GM12878 (cell line): Measurements from ENCODE around the gene ZNF234. TPM values are rescaled to one million over a fixed set of nuclear protein-coding genes. Genes with fewer than 3 reads are reported as not detected.

ENCODE experiments used
- ATAC-seq: fragments of 200-7000 bp; cut with Tn5 transposase; 3 replicates; pipeline ENCODE4 v1.9.1; 2020; ENCODE audit warnings: mild to moderate bottlenecking, moderate library complexity
- BruUV-seq: library from RNA; stranded (reverse); fragments of 400-500 nt; replicated peaks from 2 replicates; lab custom pipeline; 2021; lab: Mats Ljungman, UMichigan
- CTCF ChIA-PET: fragments of 300-600 bp; sonication (Branson Sonifier 250); formaldehyde crosslinking; extraction: SDS; loops from one replicate; lab custom pipeline; 2021; ENCODE audit warnings: inconsistent platforms; lab: Yijun Ruan, JAX
- POLR2A ChIA-PET: fragments of 350-600 bp; formaldehyde crosslinking; extraction: SDS; loops from one replicate; lab custom pipeline; 2021; ENCODE audit warnings: inconsistent platforms; lab: Charles Lee
- RAD21 ChIA-PET: fragments of 300-600 bp; sonication (Branson Sonifier 250); formaldehyde crosslinking; loops from one replicate; lab custom pipeline; 2023; ENCODE audit warnings: antibody characterized with exemption; ENCODE audit not compliant: unreplicated experiment; lab: Charles Lee
- SMC1A ChIA-PET: fragments of 300-600 bp; sonication (Branson Sonifier 250); formaldehyde crosslinking; loops from one replicate; lab custom pipeline; 2023; ENCODE audit not compliant: unreplicated experiment, uncharacterized antibody; lab: Charles Lee
- DNase-seq: peaks from one replicate; pipeline ENCODE4 v3.0.0-alpha.2; 2011; ENCODE audit warnings: low read depth, low spot score
- FAIRE-seq: peaks from 3 replicates; lab custom pipeline; 2011; peaks lifted over from hg19 to GRCh38; lab: Jason Lieb, UNC
- H2AFZ ChIP-seq: 2 replicates; pipeline ENCODE4 v1.6.0; 2011; ENCODE audit warnings: low read depth, low read length, control low read depth; ENCODE audit not compliant: control insufficient read depth
- H3K27ac ChIP-seq: 2 replicates; pipeline ENCODE4 v1.5.1; 2011; ENCODE audit warnings: control low read depth; ENCODE audit not compliant: control insufficient read depth, insufficient read depth
- H3K27me3 ChIP-seq, 2 experiments: replicated peaks in 1 of 2; 2 replicates each; pipeline versions ENCODE4 v1.6.0 to v1.6.1; 2011; ENCODE audit warnings: low read length in 1 of 2; ENCODE audit not compliant: control insufficient read depth in 2 of 2, insufficient read depth in 2 of 2
- H3K36me3 ChIP-seq, 2 experiments: 2 replicates each; pipeline ENCODE4 v1.5.1; 2011; ENCODE audit warnings: low read length in 1 of 2; ENCODE audit not compliant: control insufficient read depth in 2 of 2, insufficient read depth in 2 of 2
- H3K4me1 ChIP-seq: 2 replicates; pipeline ENCODE4 v1.6.1; 2011; ENCODE audit warnings: mild to moderate bottlenecking, low read length, moderate library complexity, mixed read lengths; ENCODE audit not compliant: control insufficient read depth, insufficient read depth
- H3K4me2 ChIP-seq: 2 replicates; pipeline ENCODE4 v1.6.0; 2011; ENCODE audit warnings: control low read depth; ENCODE audit not compliant: control insufficient read depth, insufficient read depth
- H3K4me3 ChIP-seq: fragments of 200-600 bp; sonication (generic); 2 replicates; pipeline ENCODE4 v1.5.1; 2016
- H3K79me2 ChIP-seq: 2 replicates; pipeline ENCODE4 v1.6.0; 2011; ENCODE audit warnings: low read length; ENCODE audit not compliant: control insufficient read depth, insufficient read depth
- H3K9ac ChIP-seq: 2 replicates; pipeline ENCODE4 v1.8.0; 2011; ENCODE audit warnings: low read length, control low read depth, mixed read lengths; ENCODE audit not compliant: control insufficient read depth, insufficient read depth
- H3K9me3 ChIP-seq: replicated peaks from 3 replicates; pipeline ENCODE4 v1.5.1; 2011; ENCODE audit warnings: mild to moderate bottlenecking, low read length; ENCODE audit not compliant: control insufficient read depth, insufficient read depth
- H4K20me1 ChIP-seq: 2 replicates; pipeline ENCODE4 v1.6.0; 2011; ENCODE audit not compliant: control insufficient read depth, insufficient read depth
- CBX5 ChIP-seq: sonication (generic); IDR thresholded peaks from 2 replicates; pipeline ENCODE4 v1.6.1; 2016; ENCODE audit warnings: low read depth, moderate library complexity, mild to moderate bottlenecking, inconsistent platforms
- CEBPZ ChIP-seq: fragments of 150-350 bp; IDR thresholded peaks from 2 replicates; pipeline ENCODE4 v1.6.1; 2016; ENCODE audit warnings: low read depth, low read length
- EED ChIP-seq: sonication (generic); IDR thresholded peaks from 2 replicates; pipeline ENCODE4 v1.6.1; 2016; ENCODE audit warnings: antibody characterized with exemption, low read depth
- JUNB ChIP-seq: IDR thresholded peaks from 2 replicates; pipeline ENCODE4 v1.6.1; 2016; ENCODE audit warnings: antibody characterized with exemption, mild to moderate bottlenecking
- KLF5 ChIP-seq: fragments of 450-650 bp; IDR thresholded peaks from 2 replicates; pipeline ENCODE4 v1.6.1; 2014; ENCODE audit warnings: mild to moderate bottlenecking; ENCODE audit not compliant: partially characterized antibody
- MTA2 ChIP-seq: fragments of 450-650 bp; IDR thresholded peaks from 2 replicates; pipeline ENCODE4 v1.6.1; 2016; ENCODE audit warnings: low read depth, mild to moderate bottlenecking, moderate library complexity
- PAX5 ChIP-seq: IDR thresholded peaks from 2 replicates; pipeline ENCODE4 v1.6.1; 2011; ENCODE audit warnings: low read depth, low read length, borderline replicate concordance
- ZNF217 ChIP-seq: fragments of 450-650 bp; IDR thresholded peaks from 2 replicates; pipeline ENCODE4 v1.6.1; 2017; ENCODE audit warnings: antibody characterized with exemption, mild to moderate bottlenecking
- ZNF687 ChIP-seq: fragments of 450-650 bp; IDR thresholded peaks from 2 replicates; pipeline ENCODE4 v1.6.1; 2017; ENCODE audit warnings: mild to moderate bottlenecking, moderate library complexity
- whole genome bisulfite sequencing: methylation state at CpG from one replicate; pipeline ENCODE4 v1.1.6; 2016; ENCODE audit warnings: low lambda C conversion rate; ENCODE audit not compliant: insufficient replicate concordance, insufficient coverage; ENCODE audit errors: missing lambda C conversion rate; 5-methylcytosine and 5-hydroxymethylcytosine counted together
- in situ Hi-C: fragments of 300-500 bp; cut with MboI; formaldehyde crosslinking; loops from 9 replicates; pipeline ENCODE4 v1.14.3; 2018; ENCODE audit warnings: mixed read lengths
- intact Hi-C: fragments of 100-400 bp; cut with micrococcal nuclease; formaldehyde crosslinking; loops from one replicate; pipeline ENCODE4 v1.14.2; 2022; ENCODE audit not compliant: unreplicated experiment
- polyA plus RNA-seq, 11 experiments: library from polyadenylated mRNA; depleted of rRNA in 4 of 11; unstranded in 6 of 11; stranded (reverse) in 5 of 11; fragments of >200 nt; fragmentation: Nextera tagmentation in 4 of 11; fragmentation: Illumina TruSeq in 1 of 11; extraction: Ambion mirVana in 4 of 11; extraction: Trizol in 1 of 11; gene quantifications; 1 replicate in 1 of 11; 2 replicates in 10 of 11; pipeline versions ENCODE4 v1.2.1 to v1.2.3, GENCODE V29; 2011 to 2016; ENCODE audit warnings: inconsistent platforms in 2 of 11, missing spikeins in 2 of 11, low read depth in 1 of 11
- total RNA-seq, 4 experiments: library from RNA; depleted of rRNA in 3 of 4; stranded (reverse); fragments of >200 nt in 3 of 4; fragmentation: Illumina TruSeq in 1 of 4; extraction: Trizol in 1 of 4; gene quantifications; 2 replicates each; pipeline versions ENCODE4 v1.2.1 to v1.2.3, GENCODE V29; 2013 to 2021
- TF ChIP-seq, protein P1 (sequence below): fragments of 450-650 bp; IDR thresholded peaks from 2 replicates; pipeline ENCODE4 v1.6.1; 2017; ENCODE audit warnings: mild to moderate bottlenecking, low read depth, inconsistent platforms; ENCODE audit not compliant: poor library complexity, severe bottlenecking
- TF ChIP-seq, protein P2 (sequence below): IDR thresholded peaks from 2 replicates; pipeline ENCODE4 v1.6.1; 2011; ENCODE audit warnings: borderline replicate concordance, low read depth, mild to moderate bottlenecking, moderate library complexity, low read length; ENCODE audit not compliant: insufficient read depth, poor library complexity, severe bottlenecking

The ZNF234 gene
- total and polyA plus RNA-seq, 10 of the 15 experiments (the other 5 are each of a cell fraction or from before 2014, with no cell fraction given), result 2.7 to 10.5 (median 5.2) TPM

DNA sequence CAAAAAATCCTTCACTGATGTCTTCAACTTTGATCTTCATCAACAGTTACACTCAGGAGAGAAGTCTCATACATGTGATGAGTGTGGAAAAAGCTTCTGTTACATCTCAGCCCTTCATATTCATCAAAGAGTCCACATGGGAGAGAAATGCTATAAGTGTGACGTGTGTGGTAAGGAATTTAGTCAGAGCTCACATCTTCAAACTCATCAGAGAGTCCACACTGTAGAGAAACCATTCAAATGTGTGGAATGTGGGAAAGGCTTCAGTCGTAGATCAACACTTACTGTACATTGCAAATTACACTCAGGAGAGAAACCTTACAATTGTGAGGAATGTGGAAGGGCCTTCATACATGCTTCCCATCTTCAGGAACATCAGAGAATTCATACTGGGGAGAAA, 15.1 kb downstream of the ZNF234 start:
- in situ Hi-C loops (no loop called here), intact Hi-C loops (no loop called here)
- POLR2A ChIA-PET, result no interaction called here
- Histone ChIP-seq H3K9ac (no peak overlapping the region), H3K4me3 (no peak overlapping the region), H3K79me2 (no peaks in the 10 kb centered on the region), H4K20me1 (no peaks in the 10 kb centered on the region), H3K27ac (no peak overlapping the region), H3K36me3 (peaks cover 0 to 6% of the 10 kb centered on the region in 2 experiments), H3K4me1 (no peaks in the 10 kb centered on the region), H2AFZ (no peak overlapping the region), H3K4me2 (no peak overlapping the region), H3K27me3 (no peaks in the 10 kb centered on the region), H3K9me3 (peaks cover 24% of the 10 kb centered on the region)
- SMC1A ChIA-PET, result no interaction called here
- DNase-seq (no peak), ATAC-seq (no peak), FAIRE-seq (no peak)
- BruUV-seq, result no TSS peak
- TF ChIP-seq ZNF687, result no peak
- no peak for TF ChIP-seq EED
- peak; percentile 82 for TF ChIP-seq KLF5
- TF ChIP-seq ZNF217, result peak; percentile 48; the same call in 1 of the 2 replicates
- TF ChIP-seq CBX5, result 0 out of 2 replicates have a peak, but pooled peaks have one; percentile 71
- TF ChIP-seq, protein P1, sequence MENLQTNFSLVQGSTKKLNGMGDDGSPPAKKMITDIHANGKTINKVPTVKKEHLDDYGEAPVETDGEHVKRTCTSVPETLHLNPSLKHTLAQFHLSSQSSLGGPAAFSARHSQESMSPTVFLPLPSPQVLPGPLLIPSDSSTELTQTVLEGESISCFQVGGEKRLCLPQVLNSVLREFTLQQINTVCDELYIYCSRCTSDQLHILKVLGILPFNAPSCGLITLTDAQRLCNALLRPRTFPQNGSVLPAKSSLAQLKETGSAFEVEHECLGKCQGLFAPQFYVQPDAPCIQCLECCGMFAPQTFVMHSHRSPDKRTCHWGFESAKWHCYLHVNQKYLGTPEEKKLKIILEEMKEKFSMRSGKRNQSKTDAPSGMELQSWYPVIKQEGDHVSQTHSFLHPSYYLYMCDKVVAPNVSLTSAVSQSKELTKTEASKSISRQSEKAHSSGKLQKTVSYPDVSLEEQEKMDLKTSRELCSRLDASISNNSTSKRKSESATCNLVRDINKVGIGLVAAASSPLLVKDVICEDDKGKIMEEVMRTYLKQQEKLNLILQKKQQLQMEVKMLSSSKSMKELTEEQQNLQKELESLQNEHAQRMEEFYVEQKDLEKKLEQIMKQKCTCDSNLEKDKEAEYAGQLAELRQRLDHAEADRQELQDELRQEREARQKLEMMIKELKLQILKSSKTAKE, result no peak
- TF ChIP-seq, protein P2, sequence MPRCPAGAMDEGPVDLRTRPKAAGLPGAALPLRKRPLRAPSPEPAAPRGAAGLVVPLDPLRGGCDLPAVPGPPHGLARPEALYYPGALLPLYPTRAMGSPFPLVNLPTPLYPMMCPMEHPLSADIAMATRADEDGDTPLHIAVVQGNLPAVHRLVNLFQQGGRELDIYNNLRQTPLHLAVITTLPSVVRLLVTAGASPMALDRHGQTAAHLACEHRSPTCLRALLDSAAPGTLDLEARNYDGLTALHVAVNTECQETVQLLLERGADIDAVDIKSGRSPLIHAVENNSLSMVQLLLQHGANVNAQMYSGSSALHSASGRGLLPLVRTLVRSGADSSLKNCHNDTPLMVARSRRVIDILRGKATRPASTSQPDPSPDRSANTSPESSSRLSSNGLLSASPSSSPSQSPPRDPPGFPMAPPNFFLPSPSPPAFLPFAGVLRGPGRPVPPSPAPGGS, result no peak
- TF ChIP-seq MTA2, result no peak
- TF ChIP-seq PAX5, result no peak
- no peak for TF ChIP-seq JUNB
- TF ChIP-seq CEBPZ, result no peak
- CTCF ChIA-PET, result no interaction called here
- RAD21 ChIA-PET, result no interaction called here
- 93% methylated on average over 2 of the region's 2 CpGs for WGBS
